SK-N-SH (cell line): ENCODE data around the gene ENSA.

Experiments
- EP300 ChIP-seq, 2 experiments: IDR thresholded peaks; 2 replicates each; pipeline versions ENCODE4 v1.4.0 to v1.6.1; 2012; ENCODE audit warnings: borderline replicate concordance in 1 of 2, low read depth in 1 of 2, low read length in 1 of 2
- EZH2phosphoT487 ChIP-seq: fragments of 200-600 bp; sonication (generic); IDR thresholded peaks from 2 replicates; pipeline ENCODE4 v1.6.1; 2017; ENCODE audit warnings: low read depth, mixed run types, mild to moderate bottlenecking, antibody characterized with exemption, moderate library complexity, borderline replicate concordance
- FOXM1 ChIP-seq: IDR thresholded peaks from 2 replicates; pipeline ENCODE4 v1.4.0; 2012; ENCODE audit warnings: low read depth, mild to moderate bottlenecking
- JUND ChIP-seq: IDR thresholded peaks from 2 replicates; pipeline ENCODE4 v1.4.0; 2012
- MAX ChIP-seq: IDR thresholded peaks from 2 replicates; pipeline ENCODE4 v1.4.0; 2012; ENCODE audit warnings: low read depth
- POLR2AphosphoS5 ChIP-seq: IDR thresholded peaks from 2 replicates; pipeline ENCODE4 v1.6.1; 2012; ENCODE audit warnings: low read depth, low read length
- REST ChIP-seq: IDR thresholded peaks from 2 replicates; pipeline ENCODE4 v1.6.1; 2012; ENCODE audit warnings: mild to moderate bottlenecking, low read depth, low read length, moderate library complexity
- TCF12 ChIP-seq: IDR thresholded peaks from 2 replicates; pipeline ENCODE4 v1.4.0; 2012
- USF1 ChIP-seq: IDR thresholded peaks from 2 replicates; pipeline ENCODE4 v1.4.0; 2012; ENCODE audit warnings: low read depth, borderline replicate concordance
- USF2 ChIP-seq: fragments of 150-350 bp; IDR thresholded peaks from 2 replicates; pipeline ENCODE4 v1.6.1; 2017; ENCODE audit warnings: antibody characterized with exemption, low read length, low read depth, borderline replicate concordance
- YY1 ChIP-seq: IDR thresholded peaks from 2 replicates; pipeline ENCODE4 v1.4.0; 2012; ENCODE audit warnings: low read depth, mild to moderate bottlenecking
- TF ChIP-seq, protein P1 (sequence below): fragments of 200-600 bp; sonication (generic); IDR thresholded peaks from 2 replicates; pipeline ENCODE4 v1.6.1; 2017; ENCODE audit warnings: antibody characterized with exemption, mild to moderate bottlenecking, moderate library complexity
- TF ChIP-seq, protein P2 (sequence below): IDR thresholded peaks from 2 replicates; pipeline ENCODE4; 2012

GRCh38 chr1:150650193-150650592 is 20.8 kb upstream of the ENSA start:
- TF ChIP-seq POLR2AphosphoS5 (no peak), REST (no peak), EP300 (IDR thresholded peaks at IDR 0.05; ENCODE audit: borderline replicate concordance in 1 of 2, low read depth in 1 of 2, low read length in 1 of 2) (no peak), USF2 (no peak), FOXM1 (no peak), MAX (no peak), USF1 (no peak), TCF12 (no peak), YY1 (no peak), EZH2phosphoT487 (no peak), JUND (no peak)
- TF ChIP-seq, protein P1, sequence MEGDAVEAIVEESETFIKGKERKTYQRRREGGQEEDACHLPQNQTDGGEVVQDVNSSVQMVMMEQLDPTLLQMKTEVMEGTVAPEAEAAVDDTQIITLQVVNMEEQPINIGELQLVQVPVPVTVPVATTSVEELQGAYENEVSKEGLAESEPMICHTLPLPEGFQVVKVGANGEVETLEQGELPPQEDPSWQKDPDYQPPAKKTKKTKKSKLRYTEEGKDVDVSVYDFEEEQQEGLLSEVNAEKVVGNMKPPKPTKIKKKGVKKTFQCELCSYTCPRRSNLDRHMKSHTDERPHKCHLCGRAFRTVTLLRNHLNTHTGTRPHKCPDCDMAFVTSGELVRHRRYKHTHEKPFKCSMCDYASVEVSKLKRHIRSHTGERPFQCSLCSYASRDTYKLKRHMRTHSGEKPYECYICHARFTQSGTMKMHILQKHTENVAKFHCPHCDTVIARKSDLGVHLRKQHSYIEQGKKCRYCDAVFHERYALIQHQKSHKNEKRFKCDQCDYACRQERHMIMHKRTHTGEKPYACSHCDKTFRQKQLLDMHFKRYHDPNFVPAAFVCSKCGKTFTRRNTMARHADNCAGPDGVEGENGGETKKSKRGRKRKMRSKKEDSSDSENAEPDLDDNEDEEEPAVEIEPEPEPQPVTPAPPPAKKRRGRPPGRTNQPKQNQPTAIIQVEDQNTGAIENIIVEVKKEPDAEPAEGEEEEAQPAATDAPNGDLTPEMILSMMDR, result no peak
- TF ChIP-seq, protein P2, sequence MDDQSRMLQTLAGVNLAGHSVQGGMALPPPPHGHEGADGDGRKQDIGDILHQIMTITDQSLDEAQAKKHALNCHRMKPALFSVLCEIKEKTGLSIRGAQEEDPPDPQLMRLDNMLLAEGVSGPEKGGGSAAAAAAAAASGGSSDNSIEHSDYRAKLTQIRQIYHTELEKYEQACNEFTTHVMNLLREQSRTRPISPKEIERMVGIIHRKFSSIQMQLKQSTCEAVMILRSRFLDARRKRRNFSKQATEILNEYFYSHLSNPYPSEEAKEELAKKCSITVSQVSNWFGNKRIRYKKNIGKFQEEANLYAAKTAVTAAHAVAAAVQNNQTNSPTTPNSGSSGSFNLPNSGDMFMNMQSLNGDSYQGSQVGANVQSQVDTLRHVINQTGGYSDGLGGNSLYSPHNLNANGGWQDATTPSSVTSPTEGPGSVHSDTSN, result no peak
